HUES6 (cell line): ENCODE results near the gene GPR180.

Source experiments
- H3K27ac ChIP-seq: 2 replicates; pipeline ENCODE4 v1.7.0; 2013; ENCODE audit warnings: low read depth, mild to moderate bottlenecking, low read length, inconsistent platforms
- H3K27me3 ChIP-seq: 2 replicates; pipeline ENCODE4 v1.6.1; 2013; ENCODE audit warnings: low read length; ENCODE audit not compliant: control insufficient read depth, insufficient read depth
- H3K36me3 ChIP-seq: 2 replicates; pipeline ENCODE4 v1.6.1; 2013; ENCODE audit warnings: low read length; ENCODE audit not compliant: control insufficient read depth, insufficient read depth
- H3K4me1 ChIP-seq: 2 replicates; pipeline ENCODE4 v1.6.1; 2013; ENCODE audit warnings: low read length; ENCODE audit not compliant: control insufficient read depth, insufficient read depth
- H3K4me3 ChIP-seq: 2 replicates; pipeline ENCODE4 v1.5.1; 2013; ENCODE audit warnings: low read depth, low read length
- H3K9ac ChIP-seq: one replicate; pipeline ENCODE4 v1.6.1; 2013; ENCODE audit warnings: mild to moderate bottlenecking, low read length
- H3K9me3 ChIP-seq: 2 replicates; pipeline ENCODE4 v1.6.1; 2013; ENCODE audit warnings: low read depth, low read length; ENCODE audit not compliant: control insufficient read depth, insufficient read depth

The GPR180 gene

GRCh38 chr13:94601446-94602431 lies at the start of gene GPR180:
TSS of gene GPR180 (plus strand) at chr13:94601857. CDS start at chr13:94601928, 71 bp downstream.
- H3K36me3 ChIP-seq = peaks cover 15% of the 10 kb centered on the region
- H3K9me3 ChIP-seq = peaks cover 7% of the 10 kb centered on the region; the same call in 1 of the 2 replicates
- H3K4me1 ChIP-seq = no peaks in the 10 kb centered on the region
- peak within 1 kb of the TSS; percentile 77 for H3K4me3 ChIP-seq
- peak within 1 kb of the TSS; percentile 57; the same call in 1 of the 2 replicates for H3K27ac ChIP-seq
- H3K9ac ChIP-seq = peak within 1 kb of the TSS; percentile 80
- peaks cover 7% of the 10 kb centered on the region for H3K27me3 ChIP-seq

GRCh38 chr13:94552095-94552494 lies 49.6 kb upstream of the GPR180 start:
- Histone ChIP-seq H3K27ac (no peak overlapping the region), H3K9ac (no peak overlapping the region), H3K4me3 (no peak overlapping the region), H3K27me3 (no peaks in the 10 kb centered on the region), H3K4me1 (peaks cover 6% of the 10 kb centered on the region), H3K9me3 (no peaks in the 10 kb centered on the region), H3K36me3 (no peaks in the 10 kb centered on the region)

GRCh38 chr13:94553766-94554165 lies 47.9 kb upstream of the GPR180 start:
- Histone ChIP-seq H3K9me3 (no peaks in the 10 kb centered on the region), H3K4me3 (no peak overlapping the region), H3K27me3 (no peaks in the 10 kb centered on the region), H3K9ac (no peak overlapping the region), H3K36me3 (no peaks in the 10 kb centered on the region), H3K4me1 (no peaks in the 10 kb centered on the region), H3K27ac (no peak overlapping the region)

GRCh38 chr13:94556041-94556440 lies 45.6 kb upstream of the GPR180 start:
- H3K4me1 ChIP-seq = no peaks in the 10 kb centered on the region
- H3K4me3 ChIP-seq = no peak overlapping the region
- no peaks in the 10 kb centered on the region for H3K27me3 ChIP-seq
- no peak overlapping the region for H3K9ac ChIP-seq
- no peaks in the 10 kb centered on the region for H3K9me3 ChIP-seq
- H3K36me3 ChIP-seq = no peaks in the 10 kb centered on the region
- no peak overlapping the region for H3K27ac ChIP-seq

- H3K4me3 ChIP-seq = no peak overlapping the region
- no peaks in the 10 kb centered on the region for H3K27me3 ChIP-seq
- H3K9ac ChIP-seq = no peak overlapping the region
- no peak overlapping the region for H3K27ac ChIP-seq
- no peaks in the 10 kb centered on the region for H3K9me3 ChIP-seq
- H3K36me3 ChIP-seq = no peaks in the 10 kb centered on the region
- no peaks in the 10 kb centered on the region for H3K4me1 ChIP-seq
Measured at GRCh38 chr13:94556621-94557020, 45.0 kb upstream of the GPR180 start.

- H3K4me1 ChIP-seq = no peaks in the 10 kb centered on the region
- H3K27me3 ChIP-seq = no peaks in the 10 kb centered on the region
- no peak overlapping the region for H3K27ac ChIP-seq
- H3K9me3 ChIP-seq = no peaks in the 10 kb centered on the region
- no peak overlapping the region for H3K4me3 ChIP-seq
- no peak overlapping the region for H3K9ac ChIP-seq
- no peaks in the 10 kb centered on the region; the same call in 1 of the 2 replicates for H3K36me3 ChIP-seq
Measured at GRCh38 chr13:94557684-94558235, 43.9 kb upstream of the GPR180 start.

GRCh38 chr13:94558716-94559115 lies 42.9 kb upstream of the GPR180 start:
- Histone ChIP-seq H3K27ac (no peak overlapping the region), H3K4me1 (no peaks in the 10 kb centered on the region), H3K9ac (no peak overlapping the region), H3K9me3 (no peaks in the 10 kb centered on the region), H3K4me3 (no peak overlapping the region), H3K36me3 (no peaks in the 10 kb centered on the region; the same call in 1 of the 2 replicates), H3K27me3 (no peaks in the 10 kb centered on the region)

GRCh38 chr13:94559222-94559795 lies 42.3 kb upstream of the GPR180 start:
- Histone ChIP-seq H3K36me3 (no peaks in the 10 kb centered on the region; the same call in 1 of the 2 replicates), H3K27me3 (no peaks in the 10 kb centered on the region), H3K4me3 (no peak overlapping the region)

GRCh38 chr13:94560116-94560515 lies 41.5 kb upstream of the GPR180 start:
- Histone ChIP-seq H3K36me3 (no peaks in the 10 kb centered on the region; the same call in 1 of the 2 replicates), H3K9ac (no peak overlapping the region), H3K4me3 (no peak overlapping the region), H3K27me3 (no peaks in the 10 kb centered on the region), H3K27ac (no peak overlapping the region), H3K9me3 (no peaks in the 10 kb centered on the region), H3K4me1 (no peaks in the 10 kb centered on the region)

More at GRCh38 chr13:94559222-94559795, 42.3 kb upstream of the GPR180 start:
- H3K9ac ChIP-seq = no peak overlapping the region
- H3K4me1 ChIP-seq = no peaks in the 10 kb centered on the region
- no peaks in the 10 kb centered on the region for H3K9me3 ChIP-seq
- H3K27ac ChIP-seq = no peak overlapping the region

- no peaks in the 10 kb centered on the region; the same call in 1 of the 2 replicates for H3K36me3 ChIP-seq
- H3K27ac ChIP-seq = no peak overlapping the region
- no peaks in the 10 kb centered on the region for H3K27me3 ChIP-seq
- no peak overlapping the region for H3K4me3 ChIP-seq
- H3K4me1 ChIP-seq = no peaks in the 10 kb centered on the region
- H3K9ac ChIP-seq = no peak overlapping the region
- no peaks in the 10 kb centered on the region for H3K9me3 ChIP-seq
Measured at GRCh38 chr13:94561126-94561525, 40.5 kb upstream of the GPR180 start.

GRCh38 chr13:94567581-94567980 lies 34.1 kb upstream of the GPR180 start:
- Histone ChIP-seq H3K9ac (no peak overlapping the region), H3K27ac (no peak overlapping the region), H3K9me3 (no peaks in the 10 kb centered on the region), H3K36me3 (peaks cover 26% of the 10 kb centered on the region), H3K4me1 (no peaks in the 10 kb centered on the region), H3K4me3 (no peak overlapping the region), H3K27me3 (no peaks in the 10 kb centered on the region)
